GM18508 (cell line): ENCODE measurements around the gene SLC1A5.
"Not testable (repeated sequence)": the region's sequence is repeated elsewhere in the genome, so short reads cannot be mapped to it uniquely, and the experiment has no call there.

ENCODE experiments used
- ATAC-seq: cut with Tn5 transposase; IDR thresholded peaks from one replicate; pipeline ENCODE4 v1.9.1; 2021; ENCODE audit warnings: moderate number of reproducible peaks; ENCODE audit not compliant: insufficient read depth, unreplicated experiment

Gene SLC1A5

GRCh38 chr19:46775642-46776258 is 12.6 kb downstream of the SLC1A5 start:
- ATAC-seq: no peak

DNA sequence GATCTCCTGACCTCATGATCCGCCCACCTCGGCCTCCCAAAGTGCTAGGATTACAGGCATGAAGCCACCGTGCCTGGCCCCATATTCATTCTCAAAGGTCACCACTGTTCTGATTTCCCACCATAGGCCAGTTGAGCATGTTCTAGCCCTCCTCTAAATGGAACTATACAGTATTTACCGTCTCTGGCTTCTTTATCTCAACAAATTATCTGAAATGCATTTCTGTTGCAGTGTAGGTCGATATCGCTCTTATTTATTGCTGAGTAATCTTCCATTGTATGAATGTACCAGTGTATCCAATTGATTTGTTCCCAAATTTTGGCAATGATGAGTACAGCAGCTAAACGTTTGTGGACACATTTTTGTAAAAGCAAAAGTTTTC is 15.4 kb downstream of the SLC1A5 start:
- ATAC-seq: no peak

DNA sequence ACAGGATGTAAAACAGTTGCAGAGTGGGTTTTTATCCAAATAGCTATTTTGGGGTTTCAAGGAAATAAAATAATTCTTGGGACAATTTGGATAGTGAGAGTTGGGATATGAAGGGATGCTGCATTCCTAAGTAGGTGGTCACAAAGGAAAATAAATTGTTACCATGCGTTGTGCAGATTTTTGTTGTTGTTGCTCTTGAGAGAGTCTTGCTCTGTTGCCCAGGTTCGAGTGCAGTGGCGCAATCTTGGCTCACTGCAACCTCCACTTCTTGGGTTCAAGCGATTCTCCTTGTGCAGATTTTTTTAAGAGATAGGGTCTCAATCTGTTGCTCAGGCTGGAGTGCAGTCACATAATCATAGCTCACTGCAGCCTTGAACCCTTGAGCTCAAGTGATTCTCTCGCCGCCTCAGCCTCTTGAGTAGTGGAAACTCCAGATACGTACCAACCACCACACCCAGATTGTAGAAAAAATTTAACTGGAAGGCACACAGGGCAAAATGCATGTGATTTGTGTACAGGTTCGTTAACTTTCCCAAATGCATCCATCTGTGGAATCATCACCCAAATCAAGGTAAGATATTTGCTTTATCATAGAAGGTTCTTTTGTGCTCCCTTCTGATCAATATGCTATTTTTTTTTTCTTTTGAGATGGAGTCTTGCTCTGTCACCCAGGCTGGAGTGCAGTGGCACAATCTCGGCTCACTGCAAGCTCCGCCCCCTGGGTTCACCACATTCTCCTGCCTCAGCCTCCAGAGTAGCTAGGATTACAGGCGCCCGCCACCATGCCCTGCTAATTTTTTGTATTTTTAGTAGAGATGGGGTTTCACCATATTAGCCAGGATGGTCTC is 16.0 kb downstream of the SLC1A5 start:
- ATAC-seq: no peak

GRCh38 chr19:46768746-46769145 is 19.6 kb downstream of the SLC1A5 start:
- not testable (repeated sequence) for ATAC-seq

DNA sequence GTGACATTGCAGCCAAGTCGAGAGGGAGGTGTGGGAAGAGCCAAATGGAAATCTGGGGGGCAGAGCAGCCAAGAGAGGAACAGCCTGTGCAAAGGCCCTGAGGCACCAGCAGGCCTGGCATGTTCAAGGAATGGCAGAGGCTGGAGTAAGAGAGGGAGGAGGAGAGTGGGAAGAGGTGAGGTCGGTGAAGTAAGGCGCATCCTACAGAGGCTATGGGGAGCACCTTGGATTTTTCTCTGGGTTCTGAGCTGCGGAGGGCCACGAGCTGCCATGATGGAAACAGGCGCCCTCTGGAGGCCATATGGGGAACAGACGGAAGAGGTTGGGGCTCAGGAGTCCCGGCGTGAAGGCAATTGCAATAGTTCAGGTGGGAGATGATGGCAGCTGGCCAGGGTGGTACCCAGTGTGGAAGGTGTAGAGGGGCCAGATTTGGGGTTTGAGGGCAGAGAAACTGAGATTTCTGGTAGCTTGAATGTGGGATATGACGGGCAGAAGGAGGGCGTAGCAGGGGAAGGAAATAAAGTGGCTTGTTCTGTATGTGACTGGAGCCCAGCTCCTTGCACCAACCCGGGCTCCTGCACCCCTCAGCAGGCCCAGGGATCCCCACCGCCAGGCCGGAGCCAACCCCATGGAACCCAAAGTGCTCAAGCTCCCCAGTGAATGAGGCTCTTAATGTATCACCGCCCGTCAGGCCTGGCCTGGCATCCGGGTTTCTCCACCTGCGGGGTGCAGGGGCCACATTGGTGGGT is 21.7 kb downstream of the SLC1A5 start:
- ATAC-seq: no peak

GRCh38 chr19:46764817-46765291 is 23.5 kb downstream of the SLC1A5 start:
- ATAC-seq: no peak

DNA sequence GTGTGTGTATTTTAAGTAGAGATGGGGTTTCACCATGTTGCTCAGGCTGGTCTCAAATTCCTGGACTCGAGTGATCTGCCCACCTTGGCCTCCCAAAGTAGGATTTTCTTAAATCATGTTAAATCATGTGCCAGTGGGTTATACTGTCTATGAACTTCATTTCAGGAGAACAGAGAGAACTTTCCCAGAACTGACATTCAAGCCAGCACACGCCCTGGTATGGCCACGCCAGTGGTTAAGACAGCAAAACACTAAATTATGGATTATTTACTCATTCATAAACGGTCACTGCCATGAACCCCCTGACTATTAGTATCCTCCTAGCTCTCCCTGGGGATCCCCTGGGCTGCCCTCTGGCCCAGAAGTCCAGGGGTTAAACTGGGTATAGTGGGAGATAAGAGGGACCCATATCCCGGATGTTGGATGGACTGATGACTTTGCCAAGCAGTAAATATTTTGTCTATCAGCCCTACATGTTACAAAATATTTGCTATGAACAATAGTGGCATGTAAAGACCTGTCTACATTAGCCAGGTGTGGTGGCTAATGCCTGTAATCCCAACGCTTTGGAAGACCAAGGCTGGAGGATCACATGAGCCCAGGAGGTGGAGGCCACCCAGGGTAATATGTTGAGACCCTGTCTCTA is 26.0 kb downstream of the SLC1A5 start:
- ATAC-seq: no peak

DNA sequence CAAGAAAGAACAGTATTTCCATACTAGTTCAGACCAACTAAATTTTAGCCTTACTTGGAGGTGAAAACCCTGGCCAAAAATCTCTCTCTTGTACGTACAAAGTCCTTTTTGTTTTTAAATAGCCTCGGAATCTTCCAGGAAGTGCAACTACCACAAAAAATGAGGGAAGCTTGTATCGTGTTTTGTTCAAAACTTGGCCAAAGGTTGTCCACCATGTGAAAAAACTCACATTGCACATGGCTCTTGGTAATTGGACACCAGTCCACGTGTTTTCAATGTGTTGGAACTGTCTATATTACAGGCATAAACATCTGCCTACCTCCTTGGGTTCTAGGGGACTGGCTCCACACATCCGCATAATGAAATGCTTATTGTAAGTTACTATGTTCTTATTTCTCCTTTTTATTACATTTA is 27.0 kb downstream of the SLC1A5 start:
- no peak for ATAC-seq

GRCh38 chr19:46760897-46761296 is 27.5 kb downstream of the SLC1A5 start:
- not testable (repeated sequence) for ATAC-seq

DNA sequence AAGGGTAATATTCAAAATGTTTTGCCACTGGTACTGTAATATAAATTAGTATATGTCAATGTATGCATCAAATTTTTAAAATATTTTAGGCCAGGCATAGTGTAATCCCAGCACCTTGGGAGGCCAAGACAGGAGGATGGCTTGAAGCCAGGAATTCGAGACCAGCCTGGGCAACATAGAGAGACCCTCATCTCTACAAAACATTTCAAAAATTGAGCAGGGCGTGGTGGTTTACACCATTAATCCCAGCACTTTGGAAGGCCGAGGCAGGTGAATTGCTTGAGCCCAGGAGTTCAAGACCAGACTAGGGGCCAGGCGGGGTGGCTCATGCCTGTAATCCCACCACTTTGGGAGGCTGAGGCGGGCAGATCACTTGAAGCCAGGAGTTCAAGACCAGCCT is 28.0 kb downstream of the SLC1A5 start:
- ATAC-seq: no peak

DNA sequence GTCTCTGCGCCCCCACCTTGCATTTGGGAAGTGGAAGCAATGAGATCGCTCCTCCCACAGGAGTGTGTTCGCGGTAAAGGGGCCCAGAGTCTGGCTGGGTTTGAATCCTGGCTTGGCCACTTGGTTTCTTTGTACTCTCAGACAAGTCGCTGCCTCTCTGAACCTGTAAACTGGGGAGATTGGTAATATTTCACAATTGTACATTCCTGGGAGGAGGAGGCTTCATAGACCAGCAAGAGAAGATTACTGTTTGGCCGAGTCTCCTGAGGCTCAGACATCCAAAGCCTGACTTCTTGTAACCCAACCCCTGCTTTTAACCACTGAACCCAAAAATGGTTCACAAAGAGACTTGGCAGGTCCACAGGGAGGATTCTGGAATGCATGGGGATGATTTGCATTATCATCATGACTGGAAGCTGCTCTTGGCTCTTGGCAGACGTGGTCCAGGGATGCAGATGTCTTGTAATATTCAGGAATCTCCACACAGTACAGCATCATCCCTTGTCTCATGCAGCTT is 28.5 kb downstream of the SLC1A5 start:
- ATAC-seq: no peak

- no peak for ATAC-seq
These were observed 29.2 kb downstream of the SLC1A5 start for GRCh38 chr19:46759206-46759605.

DNA sequence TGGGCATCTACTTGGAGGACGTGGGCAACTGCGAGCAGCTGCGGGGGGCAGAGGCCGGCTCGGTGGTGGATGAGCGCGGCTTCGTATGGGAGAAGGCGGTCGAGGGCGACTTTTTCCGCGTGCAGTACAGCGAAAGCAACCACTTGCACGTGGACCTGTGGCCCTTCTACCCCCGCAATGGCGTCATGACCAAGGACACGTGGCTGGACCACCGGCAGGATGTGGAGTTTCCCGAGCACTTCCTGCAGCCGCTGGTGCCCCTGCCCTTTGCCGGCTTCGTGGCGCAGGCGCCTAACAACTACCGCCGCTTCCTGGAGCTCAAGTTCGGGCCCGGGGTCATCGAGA is 31.9 kb downstream of the SLC1A5 start:
- no peak for ATAC-seq

DNA sequence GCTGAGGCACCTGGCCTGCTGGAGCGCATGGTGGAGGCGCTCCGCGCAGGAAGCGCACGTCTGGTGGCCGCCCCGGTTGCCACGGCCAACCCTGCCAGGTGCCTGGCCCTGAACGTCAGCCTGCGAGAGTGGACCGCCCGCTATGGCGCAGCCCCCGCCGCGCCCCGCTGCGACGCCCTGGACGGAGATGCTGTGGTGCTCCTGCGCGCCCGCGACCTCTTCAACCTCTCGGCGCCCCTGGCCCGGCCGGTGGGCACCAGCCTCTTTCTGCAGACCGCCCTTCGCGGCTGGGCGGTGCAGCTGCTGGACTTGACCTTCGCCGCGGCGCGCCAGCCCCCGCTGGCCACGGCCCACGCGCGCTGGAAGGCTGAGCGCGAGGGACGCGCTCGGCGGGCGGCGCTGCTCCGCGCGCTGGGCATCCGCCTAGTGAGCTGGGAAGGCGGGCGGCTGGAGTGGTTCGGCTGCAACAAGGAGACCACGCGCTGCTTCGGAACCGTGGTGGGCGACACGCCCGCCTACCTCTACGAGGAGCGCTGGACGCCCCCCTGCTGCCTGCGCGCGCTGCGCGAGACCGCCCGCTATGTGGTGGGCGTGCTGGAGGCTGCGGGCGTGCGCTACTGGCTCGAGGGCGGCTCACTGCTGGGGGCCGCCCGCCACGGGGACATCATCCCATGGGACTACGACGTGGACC is 32.4 kb downstream of the SLC1A5 start:
- ATAC-seq: no peak

- ATAC-seq: no peak
These were observed 33.1 kb downstream of the SLC1A5 start for GRCh38 chr19:46755077-46755852.

DNA sequence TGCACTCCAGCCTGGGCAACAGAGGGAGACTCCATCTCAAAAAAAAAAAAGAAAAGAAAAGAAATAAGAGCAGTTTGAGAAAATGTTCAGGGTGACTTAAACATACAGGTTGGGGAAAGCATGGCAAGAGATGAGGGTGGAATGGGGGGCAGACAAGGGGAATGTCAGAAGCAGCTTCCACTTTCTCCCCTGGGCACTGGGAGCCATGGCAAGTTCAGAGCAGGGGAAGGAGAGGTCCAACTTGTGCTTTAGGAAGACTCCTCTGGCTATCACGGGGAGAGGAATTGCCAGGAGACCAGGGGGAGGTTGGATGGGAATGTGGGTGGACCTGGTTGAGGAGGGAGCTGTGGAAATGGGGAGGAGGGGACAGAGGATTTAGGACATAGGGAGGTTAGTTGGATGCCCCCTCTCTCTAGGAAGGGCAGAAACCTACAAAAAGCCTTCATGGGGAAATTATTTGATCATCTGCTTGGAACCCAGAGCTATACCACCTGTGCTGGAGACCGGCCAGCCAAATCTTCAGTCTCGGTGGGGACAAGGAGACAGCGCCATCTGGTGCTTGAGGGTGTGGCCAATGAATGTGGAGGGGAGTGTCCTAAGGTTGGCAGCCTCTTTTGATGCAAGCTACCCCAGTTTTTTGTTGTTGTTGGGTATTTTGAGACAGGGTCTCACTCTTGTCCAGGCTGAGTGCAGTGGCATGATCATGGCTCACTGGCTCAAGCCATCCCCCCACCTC is 34.8 kb downstream of the SLC1A5 start:
- ATAC-seq: no peak

- no peak for ATAC-seq
These were observed 39.9 kb downstream of the SLC1A5 start for GRCh38 chr19:46748325-46749109.
